Tibial nerve (tissue), 4 donors: ENCODE measurements around the gene SRP19. TPM values are rescaled to one million over a fixed set of nuclear protein-coding genes. Genes with fewer than 3 reads are reported as not detected.

Experiments used
- DNase-seq, 2 donors: peaks; one replicate each; pipeline ENCODE4 v3.0.0-alpha.2; 2019; ENCODE audit warnings: low spot score in 2 of 2
- H3K27ac ChIP-seq, 4 donors: fragments of 200-600 bp; sonication (generic) in 3 of 4; one replicate each; pipeline ENCODE4 v1.5.1; 2017 to 2019; ENCODE audit warnings: mild to moderate bottlenecking in 1 of 4
- H3K27me3 ChIP-seq, 2 donors: fragments of 200-600 bp; sonication (generic) in 1 of 2; one replicate each; pipeline versions ENCODE4 v1.5.1 to v1.6.0; 2017 to 2019
- H3K36me3 ChIP-seq, 3 donors: fragments of 200-600 bp; sonication (generic); one replicate each; pipeline ENCODE4 v1.5.1; 2018 to 2019
- H3K4me1 ChIP-seq, 4 donors: fragments of 200-600 bp; sonication (generic) in 3 of 4; one replicate each; pipeline ENCODE4 v1.5.1; 2017 to 2019
- H3K4me3 ChIP-seq, 4 donors: fragments of 200-600 bp; sonication (generic) in 3 of 4; one replicate each; pipeline ENCODE4 v1.5.1; 2017 to 2019; ENCODE audit warnings: mild to moderate bottlenecking in 1 of 4, moderate library complexity in 1 of 4
- H3K9me3 ChIP-seq, 4 donors: fragments of 200-600 bp; sonication (generic) in 3 of 4; one replicate each; pipeline ENCODE4 v1.5.1; 2017 to 2019
- CTCF ChIP-seq, 5 experiments: fragments of 200-600 bp in 3 of 5; fragments of 450-650 bp in 2 of 5; sonication (generic) in 3 of 5; IDR thresholded peaks; one replicate each; pipeline ENCODE4 v1.5.1; 2016 to 2019; ENCODE audit warnings: antibody characterized with exemption in 5 of 5, mild to moderate bottlenecking in 3 of 5, moderate library complexity in 2 of 5
- EP300 ChIP-seq, 2 donors: sonication (generic); formaldehyde crosslinking; IDR thresholded peaks; one replicate each; pipeline ENCODE4 v1.6.1; 2017; ENCODE audit warnings: antibody characterized with exemption in 2 of 2, mild to moderate bottlenecking in 1 of 2
- POLR2A ChIP-seq, 2 donors: fragments of 450-650 bp; IDR thresholded peaks; one replicate each; pipeline ENCODE4 v1.6.1; 2017; ENCODE audit warnings: antibody characterized with exemption in 2 of 2, mild to moderate bottlenecking in 2 of 2, moderate library complexity in 2 of 2
- WGBS, 2 donors: methylation state at CpG; one replicate each; pipeline ENCODE4 v1.1.5; 2018; 5-methylcytosine and 5-hydroxymethylcytosine counted together
- total RNA-seq, 4 donors: library from RNA; depleted of rRNA; stranded (reverse); fragments of >200 nt; gene quantifications; one replicate each; pipeline ENCODE4 v1.1.0, GENCODE V29; 2016

Gene SRP19
- total RNA-seq, 4 donors from 2014 or later: 22.7 to 49.0 (median 37.1) TPM

- no peaks in the 10 kb centered on the region for H3K27me3 ChIP-seq
- WGBS, 2 donors: 57% methylated on average over 5 of the region's 5 CpGs
- TF ChIP-seq EP300 (IDR thresholded peaks at IDR 0.05): no peak
- no peak for TF ChIP-seq CTCF (IDR thresholded peaks at IDR 0.05)
- no peak for TF ChIP-seq POLR2A (IDR thresholded peaks at IDR 0.05)
- H3K36me3 ChIP-seq: peaks cover 0 to 86% (median 4%) of the 10 kb centered on the region in 3 donors
- no peaks in the 10 kb centered on the region for H3K9me3 ChIP-seq
- H3K4me3 ChIP-seq: no peak overlapping the region
- H3K4me1 ChIP-seq: peaks cover 0 to 19% (median 4%) of the 10 kb centered on the region in 4 donors
- no peak overlapping the region for H3K27ac ChIP-seq
- no peak for DNase-seq
Measured at GRCh38 chr5:112867411-112867810, 6.3 kb downstream of the SRP19 start.

- Histone ChIP-seq H3K27ac (no peak overlapping the region), H3K27me3 (no peaks in the 10 kb centered on the region), H3K4me3 (no peak overlapping the region), H3K36me3 (peaks cover 0 to 79% (median 4%) of the 10 kb centered on the region in 3 donors), H3K4me1 (no peaks in the 10 kb centered on the region), H3K9me3 (no peaks in the 10 kb centered on the region)
- 91 to 92% methylated on average over 3 of the region's 3 CpGs for WGBS, 2 donors
- DNase-seq: no peak
- TF ChIP-seq CTCF (IDR thresholded peaks at IDR 0.05) (no peak), POLR2A (IDR thresholded peaks at IDR 0.05) (no peak), EP300 (IDR thresholded peaks at IDR 0.05) (no peak)
Measured at GRCh38 chr5:112869948-112870347, 8.9 kb downstream of the SRP19 start.

DNA sequence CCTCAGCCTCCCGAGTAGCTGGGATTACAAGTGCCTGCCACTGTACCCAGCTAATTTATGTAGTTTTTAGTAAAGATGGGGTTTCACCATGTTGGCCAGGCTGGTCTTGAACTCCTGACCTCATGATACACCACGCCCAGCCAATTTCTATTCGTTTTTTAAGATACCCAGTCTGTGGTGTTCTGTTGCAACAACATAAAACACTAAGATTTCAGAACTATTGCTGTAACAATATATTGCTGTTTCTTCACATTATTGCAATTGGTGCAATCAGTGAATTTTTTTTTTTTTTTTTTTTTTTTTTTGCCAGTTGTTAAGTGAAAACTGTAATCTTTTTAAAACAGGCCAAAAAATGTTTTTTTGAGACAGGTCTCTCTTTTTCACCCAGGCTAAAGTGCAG is 9.9 kb downstream of the SRP19 start:
- Histone ChIP-seq H3K36me3 (peaks cover 0 to 79% (median 4%) of the 10 kb centered on the region in 3 donors), H3K27ac (no peak overlapping the region), H3K4me1 (no peaks in the 10 kb centered on the region), H3K27me3 (no peaks in the 10 kb centered on the region), H3K4me3 (no peak overlapping the region), H3K9me3 (no peaks in the 10 kb centered on the region)
- WGBS, 2 donors: 63 to 64% methylated on average over 3 of the region's 3 CpGs
- DNase-seq: no peak
- TF ChIP-seq CTCF (IDR thresholded peaks at IDR 0.05): no peak
- no peak for TF ChIP-seq POLR2A (IDR thresholded peaks at IDR 0.05)
- TF ChIP-seq EP300 (IDR thresholded peaks at IDR 0.05): no peak

DNA sequence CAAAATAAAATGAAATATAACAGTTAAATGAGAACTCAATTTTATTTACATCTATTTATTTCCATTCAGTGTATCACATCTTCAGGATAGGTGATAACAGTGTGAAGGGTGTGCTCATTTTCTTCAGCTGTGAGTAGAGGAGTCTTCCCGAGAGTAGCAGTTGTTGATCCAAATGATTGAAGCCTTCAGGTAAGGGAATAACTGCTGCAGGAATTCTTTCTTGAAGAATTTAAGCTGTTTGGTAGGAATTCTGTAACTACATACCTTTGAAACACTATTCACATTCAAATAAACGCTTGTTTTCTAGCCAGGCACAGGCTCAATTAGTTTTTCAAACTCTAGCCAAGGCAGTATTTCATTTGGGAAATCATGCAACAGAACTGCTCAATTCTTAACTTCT is 15.3 kb downstream of the SRP19 start:
- TF ChIP-seq POLR2A (IDR thresholded peaks at IDR 0.05) (no peak), CTCF (IDR thresholded peaks at IDR 0.05) (no peak), EP300 (IDR thresholded peaks at IDR 0.05) (no peak)
- Histone ChIP-seq H3K4me1 (no peaks in the 10 kb centered on the region), H3K27ac (no peak overlapping the region), H3K27me3 (no peaks in the 10 kb centered on the region), H3K4me3 (no peak overlapping the region), H3K9me3 (no peaks in the 10 kb centered on the region), H3K36me3 (peaks cover 0 to 75% (median 0%) of the 10 kb centered on the region in 3 donors)
- WGBS, 2 donors: 48 to 53% methylated on average over 2 of the region's 2 CpGs
- DNase-seq: no peak

GRCh38 chr5:112878101-112878500 is 17.0 kb downstream of the SRP19 start:
- no peaks in the 10 kb centered on the region for H3K27me3 ChIP-seq
- no peaks in the 10 kb centered on the region for H3K9me3 ChIP-seq
- no peak for DNase-seq
- H3K4me3 ChIP-seq: no peak overlapping the region
- no peaks in the 10 kb centered on the region for H3K4me1 ChIP-seq
- no peak overlapping the region for H3K27ac ChIP-seq
- TF ChIP-seq EP300 (IDR thresholded peaks at IDR 0.05) (no peak), POLR2A (IDR thresholded peaks at IDR 0.05) (no peak), CTCF (IDR thresholded peaks at IDR 0.05) (no peak)
- H3K36me3 ChIP-seq: peaks cover 0 to 88% (median 0%) of the 10 kb centered on the region in 3 donors
- WGBS, 2 donors: 64 to 71% methylated on average over 4 of the region's 4 CpGs
